Stimulated activated CD8-positive, alpha-beta memory T cell treated with anti-CD3 and anti-CD28 coated beads, Interleukin-15, amount 100 ng/mL, for 24 hours (primary cell): ENCODE data around the gene ME3.
"Not testable (repeated sequence)": the region's sequence is repeated elsewhere in the genome, so short reads cannot be mapped to it uniquely, and the experiment has no call there.

Experiments
- DNase-seq: peaks from one replicate; pipeline ENCODE4 v3.0.0-alpha.2; 2020; ENCODE audit warnings: low read depth

Gene ME3

GRCh38 chr11:86423488-86423887 is 248.9 kb downstream of the ME3 start:
- not testable (repeated sequence) for DNase-seq

- no peak for DNase-seq
Measured at GRCh38 chr11:86422371-86422770, 250.0 kb downstream of the ME3 start.

DNA sequence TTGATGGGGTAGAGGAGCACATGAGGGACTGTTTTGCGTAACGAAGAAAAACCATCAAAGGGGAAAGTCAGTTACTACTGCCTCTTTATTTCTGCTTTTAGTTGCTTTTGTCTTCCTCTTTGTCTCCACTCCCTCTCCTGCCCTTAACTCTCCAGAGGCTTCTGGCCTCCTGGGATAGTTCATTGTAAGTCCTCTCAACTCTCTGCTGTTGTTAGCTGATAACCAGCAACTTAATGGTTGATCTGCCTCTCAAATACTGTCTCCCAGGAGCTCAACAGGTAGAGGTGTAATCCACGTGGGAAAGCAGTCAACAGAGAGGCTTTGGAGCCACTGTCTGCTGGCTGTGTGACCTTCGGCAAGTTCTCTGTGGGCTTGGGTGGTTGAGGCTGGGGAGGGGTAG is 250.5 kb downstream of the ME3 start:
- no peak for DNase-seq

DNA sequence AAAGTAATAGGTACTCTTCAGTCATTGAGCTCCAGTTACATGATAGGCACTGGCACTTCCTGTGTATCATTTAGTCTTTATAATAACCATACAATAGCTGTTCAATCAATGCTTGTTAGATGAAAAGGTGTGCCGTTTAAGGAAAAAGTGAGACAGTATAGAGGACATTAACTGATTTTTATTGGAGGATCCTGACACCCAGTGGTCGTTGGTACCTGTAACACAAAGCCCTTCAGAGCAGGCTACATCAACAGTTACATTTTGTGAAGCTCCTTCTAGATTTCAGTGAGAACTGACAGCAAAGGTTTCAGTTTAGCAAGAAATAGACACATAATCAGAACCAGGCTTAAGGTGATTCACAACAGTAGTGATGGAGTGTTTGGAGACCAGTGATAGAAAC is 253.5 kb downstream of the ME3 start:
- no peak for DNase-seq

DNA sequence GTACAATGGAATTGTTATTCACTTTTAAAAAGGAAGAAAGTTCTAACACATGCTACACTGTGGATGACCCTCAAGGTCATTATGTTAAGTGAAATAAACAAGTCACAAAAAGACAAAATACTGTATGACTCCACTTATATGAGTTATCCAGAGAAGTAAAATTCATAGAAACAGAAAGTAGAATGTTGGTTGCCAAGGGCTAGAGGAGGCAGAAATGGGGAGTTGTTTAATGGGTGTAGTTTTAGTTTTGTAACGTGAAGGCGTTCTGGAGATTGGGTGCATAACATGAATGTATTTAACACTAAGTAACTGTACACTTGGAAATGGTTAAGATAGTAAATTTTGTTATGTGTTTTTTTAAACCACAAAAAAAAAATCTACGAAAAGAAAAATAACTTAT is 253.9 kb downstream of the ME3 start:
- no peak for DNase-seq

DNA sequence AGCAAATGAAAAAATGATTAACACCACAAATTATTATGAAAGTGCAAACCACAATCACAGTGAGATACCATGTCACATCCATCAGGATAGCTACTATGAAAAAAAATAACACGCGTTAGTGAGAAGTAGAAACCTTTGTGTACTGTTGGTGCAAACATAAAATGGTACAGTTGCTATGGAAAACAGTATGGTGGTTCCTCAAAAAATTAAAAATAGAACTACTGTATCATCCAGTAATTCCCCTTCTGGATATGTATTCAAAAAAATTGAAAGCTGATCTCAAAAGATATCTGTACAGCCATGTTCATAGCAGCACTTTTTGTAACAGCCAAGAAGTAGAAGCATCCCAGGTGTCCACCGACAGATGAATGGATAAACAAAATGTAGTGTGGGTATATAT is 254.3 kb downstream of the ME3 start:
- no peak for DNase-seq

DNA sequence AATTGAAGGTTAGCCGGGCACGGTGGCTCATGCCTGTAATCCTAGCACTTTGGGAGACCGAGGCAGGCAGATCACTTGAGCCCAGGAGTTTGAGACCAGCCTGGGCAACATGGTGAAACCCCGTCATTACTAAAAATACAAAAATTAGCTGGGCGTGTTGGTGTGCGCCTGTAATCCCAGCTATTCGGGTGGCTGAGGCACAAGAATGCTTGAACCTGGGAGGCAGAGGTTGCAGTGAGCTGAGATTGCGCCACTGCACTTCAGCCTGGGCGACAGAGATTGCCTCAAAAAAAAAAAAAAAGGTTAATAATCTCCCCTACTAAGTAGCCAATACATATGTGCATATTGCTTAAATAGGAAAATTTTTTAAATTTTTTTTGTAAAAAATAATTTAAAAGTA is 255.5 kb downstream of the ME3 start:
- DNase-seq: not testable (repeated sequence)

DNA sequence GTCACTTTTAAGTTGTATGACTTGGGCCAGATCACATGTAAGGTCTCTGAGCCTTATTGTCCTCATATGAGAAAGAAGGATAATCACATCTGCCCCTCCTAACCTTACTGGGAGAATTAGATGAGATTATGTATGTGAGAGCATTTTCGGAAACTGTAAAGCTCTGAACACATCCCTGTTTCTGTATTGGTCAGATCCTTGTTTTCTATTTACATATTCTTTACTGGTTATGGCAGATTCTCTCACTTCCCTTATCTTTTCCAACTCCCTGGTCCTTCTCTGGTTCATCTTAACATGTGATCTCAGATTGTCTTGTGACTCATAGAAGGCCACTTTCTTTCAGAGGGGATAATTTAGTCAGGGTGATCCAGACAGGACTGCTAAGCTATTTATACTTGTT is 255.9 kb downstream of the ME3 start:
- DNase-seq: no peak

DNA sequence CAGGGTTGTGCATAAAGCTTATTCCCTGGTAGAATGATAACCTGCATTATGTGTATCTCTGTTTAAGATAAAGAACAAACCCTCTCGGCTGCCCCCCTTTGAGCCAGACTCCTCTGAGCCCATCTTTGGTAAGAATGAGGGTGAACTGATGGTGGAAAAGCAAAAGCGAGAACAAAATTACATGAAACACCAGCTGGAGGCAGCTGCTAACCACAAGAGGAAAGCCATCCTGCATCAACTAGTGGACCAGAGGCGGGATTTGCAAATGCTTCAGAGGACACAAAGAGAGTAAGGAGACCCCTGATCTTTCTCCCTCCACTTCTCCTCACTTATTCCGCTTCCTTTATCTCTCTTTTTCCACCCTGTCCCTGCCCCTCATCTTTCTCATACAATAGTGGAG is 257.4 kb downstream of the ME3 start:
- DNase-seq: no peak

- DNase-seq: no peak
Measured at GRCh38 chr11:86414032-86414431, 258.4 kb downstream of the ME3 start.

DNA sequence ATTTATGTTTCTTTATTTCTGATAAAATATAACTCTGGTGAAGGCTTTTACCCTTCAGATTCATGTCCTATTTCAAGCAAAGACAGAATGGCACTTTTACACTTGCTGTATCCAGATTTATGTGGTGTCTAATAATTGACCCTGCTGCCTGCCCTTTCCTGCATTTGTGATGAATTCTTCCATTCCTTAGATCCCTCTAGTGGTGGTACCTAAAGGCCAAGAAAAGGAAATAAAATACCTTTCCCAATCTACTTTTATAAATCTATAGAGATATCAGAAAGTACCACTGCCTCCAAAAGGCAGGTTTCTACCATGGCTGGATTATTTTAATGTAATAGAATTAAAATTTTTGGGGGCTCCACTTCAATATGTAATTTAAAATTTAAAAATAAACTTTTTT is 263.6 kb downstream of the ME3 start:
- DNase-seq: no peak

DNA sequence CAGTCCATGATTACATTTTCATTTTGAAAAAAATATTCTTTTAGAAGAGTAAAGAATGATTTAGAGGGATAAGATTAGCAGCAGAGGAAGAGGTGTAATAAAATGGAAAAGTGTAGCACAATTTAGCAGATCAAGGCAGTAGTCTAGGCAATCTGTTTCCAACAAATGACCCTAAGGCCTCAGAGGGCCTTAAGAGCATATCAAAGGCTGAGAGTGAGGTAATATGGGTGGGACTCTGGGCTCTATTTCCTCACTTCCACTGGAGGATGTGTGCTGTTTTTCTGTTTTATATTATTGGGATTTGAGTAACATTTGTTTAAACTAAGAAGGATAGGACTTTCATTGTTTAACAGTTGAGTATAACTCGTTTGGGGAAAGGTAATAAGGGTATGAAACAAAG is 269.0 kb downstream of the ME3 start:
- DNase-seq: no peak

DNA sequence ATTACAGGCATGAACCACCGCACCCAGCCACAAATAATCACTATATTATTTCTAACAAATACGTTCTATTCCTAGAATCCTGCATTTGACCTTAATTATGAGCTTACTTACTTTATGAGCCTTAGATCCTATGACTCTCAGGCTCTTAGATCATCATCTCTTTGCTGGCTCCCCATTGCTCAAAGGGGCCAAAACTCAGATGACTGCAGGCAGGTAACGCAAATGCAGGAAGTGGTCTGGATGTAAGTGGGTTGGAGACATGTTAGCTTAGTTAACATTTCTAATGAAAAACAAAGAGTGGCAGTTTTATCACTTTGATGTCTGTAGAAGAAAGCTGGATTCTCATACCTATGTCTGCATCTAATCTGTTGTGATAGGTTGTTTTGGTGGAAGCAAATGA is 274.3 kb downstream of the ME3 start:
- DNase-seq: no peak

GRCh38 chr11:86397351-86397750 is 275.1 kb downstream of the ME3 start:
- DNase-seq: no peak

DNA sequence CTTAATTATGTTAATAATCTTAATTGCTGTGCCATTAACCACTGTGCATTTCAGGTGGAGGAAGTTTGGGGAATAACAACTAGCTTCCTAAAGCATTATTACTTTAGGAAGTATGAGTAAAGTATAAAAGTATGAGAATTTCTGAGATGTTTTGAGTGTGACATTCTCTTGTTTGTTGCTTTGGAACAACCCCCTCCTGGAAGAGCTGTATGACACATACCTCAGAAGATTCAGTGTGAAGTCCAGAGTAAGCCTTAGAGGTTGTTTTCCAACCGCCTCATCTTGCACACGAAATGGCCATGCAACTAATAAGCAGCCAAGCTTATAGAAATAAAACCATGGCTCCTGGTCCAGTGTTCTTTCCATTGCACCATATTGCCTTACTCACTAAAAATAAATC is 276.0 kb downstream of the ME3 start:
- no peak for DNase-seq

DNA sequence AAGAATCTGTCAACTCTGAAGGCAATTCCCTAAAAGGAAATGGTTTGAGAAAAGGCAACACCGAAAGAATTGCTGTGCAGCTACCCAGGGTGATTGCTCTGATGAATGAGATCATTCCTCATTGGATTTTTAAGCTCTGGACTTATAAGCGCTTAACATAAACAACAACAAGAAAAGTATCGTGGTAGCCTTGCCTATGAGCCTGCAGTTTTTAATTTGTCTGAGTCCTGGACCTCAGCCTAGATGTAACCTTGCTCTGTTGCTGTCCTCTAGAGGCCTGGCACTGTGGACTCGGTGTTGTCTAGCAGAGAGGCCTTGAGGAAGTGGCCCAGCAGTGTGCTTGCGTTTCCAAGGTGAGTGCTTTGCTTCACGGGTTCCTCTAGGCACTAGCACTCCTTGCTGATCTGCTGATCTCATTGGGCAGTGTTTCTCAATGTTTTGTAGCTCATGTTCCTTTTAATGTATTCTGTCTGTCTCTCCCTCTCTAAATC is 277.3 kb downstream of the ME3 start:
- DNase-seq: no peak
